A549 (cell line): Measurements from ENCODE around the gene DNAI4. TPM values are rescaled to one million over a fixed set of nuclear protein-coding genes. Genes with fewer than 3 reads are reported as not detected.

ENCODE experiments used
- ATAC-seq, 2 experiments: fragments of 200-7000 bp in 1 of 2; fragments of >200 bp in 1 of 2; cut with Nextera tagmentation in 1 of 2; cut with Tn5 transposase in 1 of 2; 3 replicates each; pipeline versions ENCODE4 v1.8.0 to v1.9.1; 2018 to 2020; ENCODE audit warnings: mild to moderate bottlenecking in 1 of 2, moderate library complexity in 1 of 2
- CTCF ChIA-PET: fragments of 300-600 bp; sonication (Branson Sonifier 250); formaldehyde crosslinking; extraction: SDS; loops from one replicate; lab custom pipeline; 2021; ENCODE audit warnings: antibody characterized with exemption, inconsistent platforms; lab: Yijun Ruan, JAX
- POLR2A ChIA-PET: fragments of 350-600 bp; formaldehyde crosslinking; extraction: SDS; loops from one replicate; lab custom pipeline; 2021; ENCODE audit warnings: antibody characterized with exemption, inconsistent platforms; lab: Yijun Ruan, JAX
- DNase-seq, 2 experiments: peaks; one replicate each; pipeline versions ENCODE4 v3.0.0 to v3.0.0-alpha.2; 2011 to 2016; ENCODE audit warnings: low read depth in 1 of 2, low spot score in 1 of 2
- FAIRE-seq: peaks from 2 replicates; lab custom pipeline; 2011; peaks lifted over from hg19 to GRCh38; lab: Jason Lieb, UNC
- H3K27ac ChIP-seq, 2 experiments: fragments of >200 bp; sonication (Bioruptor Twin); formaldehyde crosslinking; 3 replicates each; pipeline ENCODE4 v1.5.1; 2016 to 2017
- H3K4me1 ChIP-seq: fragments of >200 bp; sonication (Bioruptor Twin); formaldehyde crosslinking; 3 replicates; pipeline ENCODE4 v1.6.1; 2016
- H3K4me2 ChIP-seq: fragments of >200 bp; sonication (Bioruptor Twin); formaldehyde crosslinking; 3 replicates; pipeline ENCODE4 v1.6.1; 2016
- H3K4me3 ChIP-seq: fragments of >200 bp; sonication (Bioruptor Twin); formaldehyde crosslinking; 3 replicates; pipeline ENCODE4 v1.5.1; 2016
- H3K9me3 ChIP-seq: fragments of >200 bp; sonication (Bioruptor Twin); formaldehyde crosslinking; 3 replicates; pipeline ENCODE4 v1.6.1; 2016
- BHLHE40 ChIP-seq: IDR thresholded peaks from 2 replicates; pipeline ENCODE4 v1.6.1; 2012; ENCODE audit warnings: low read depth, low read length, inconsistent platforms
- CHD2 ChIP-seq: fragments of 150-350 bp; IDR thresholded peaks from 2 replicates; pipeline ENCODE4 v1.6.1; 2014; ENCODE audit warnings: low read length; ENCODE audit not compliant: partially characterized antibody
- CHD4 ChIP-seq: fragments of 200-600 bp; sonication (generic); IDR thresholded peaks from 2 replicates; pipeline ENCODE4 v1.6.1; 2016; ENCODE audit warnings: antibody characterized with exemption, mild to moderate bottlenecking, borderline replicate concordance
- CTCF ChIP-seq: fragments of >200 bp; sonication (Bioruptor Twin); formaldehyde crosslinking; IDR thresholded peaks from 3 replicates; pipeline ENCODE4 v1.5.1; 2016
- EP300 ChIP-seq, 2 experiments: fragments of >200 bp; sonication (Bioruptor Twin); formaldehyde crosslinking; IDR thresholded peaks; 2 replicates in 1 of 2; 3 replicates in 1 of 2; pipeline ENCODE4 v1.6.1; 2016 to 2017
- FOSB ChIP-seq: fragments of 250-450 bp; sonication (Bioruptor Pico); IDR thresholded peaks from 2 replicates; pipeline ENCODE4 v1.5.0; 2020; ENCODE audit warnings: mild to moderate bottlenecking, moderate library complexity
- HEYL ChIP-seq: fragments of 250-450 bp; sonication (Bioruptor Pico); IDR thresholded peaks from 2 replicates; pipeline ENCODE4 v1.8.0; 2021; ENCODE audit warnings: mild to moderate bottlenecking, moderate library complexity
- HMGXB4 ChIP-seq: fragments of 250-450 bp; sonication (Bioruptor Pico); IDR thresholded peaks from 2 replicates; pipeline ENCODE4 v1.5.0; 2021; ENCODE audit warnings: mild to moderate bottlenecking, moderate library complexity, borderline replicate concordance
- HOXB5 ChIP-seq: fragments of 250-450 bp; sonication (Bioruptor Pico); IDR thresholded peaks from 2 replicates; pipeline ENCODE4 v1.5.0; 2020; ENCODE audit warnings: mild to moderate bottlenecking, moderate library complexity
- JUN ChIP-seq, 2 experiments: fragments of >200 bp; sonication (Bioruptor Twin); formaldehyde crosslinking; IDR thresholded peaks; 2 replicates in 1 of 2; 3 replicates in 1 of 2; pipeline ENCODE4 v1.6.1; 2016 to 2017
- KDM5A ChIP-seq: fragments of 200-600 bp; sonication (generic); IDR thresholded peaks from 2 replicates; pipeline ENCODE4 v1.6.1; 2016; ENCODE audit warnings: antibody characterized with exemption, mild to moderate bottlenecking
- MAFK ChIP-seq: fragments of 450-650 bp; IDR thresholded peaks from 2 replicates; pipeline ENCODE4 v1.6.1; 2014; ENCODE audit not compliant: partially characterized antibody
- MAZ ChIP-seq: fragments of 150-350 bp; IDR thresholded peaks from 2 replicates; pipeline ENCODE4 v1.6.1; 2014; ENCODE audit warnings: antibody characterized with exemption, low read depth, low read length, borderline replicate concordance
- NPAS2 ChIP-seq: fragments of 250-450 bp; sonication (Bioruptor Pico); IDR thresholded peaks from 2 replicates; pipeline ENCODE4 v1.8.0; 2022; ENCODE audit warnings: mild to moderate bottlenecking, moderate library complexity, borderline replicate concordance
- NR3C1 ChIP-seq: fragments of >200 bp; sonication (Bioruptor Twin); formaldehyde crosslinking; IDR thresholded peaks from 3 replicates; pipeline ENCODE4 v1.6.1; 2017
- RARB ChIP-seq: fragments of 250-450 bp; sonication (Bioruptor Pico); IDR thresholded peaks from 2 replicates; pipeline ENCODE4 v1.8.0; 2021; ENCODE audit warnings: mild to moderate bottlenecking, moderate library complexity
- RFX5 ChIP-seq: fragments of 450-650 bp; IDR thresholded peaks from 2 replicates; pipeline ENCODE4 v1.7.1; 2014; ENCODE audit warnings: antibody characterized with exemption, mild to moderate bottlenecking, moderate library complexity
- SREBF2 ChIP-seq: fragments of 450-650 bp; IDR thresholded peaks from 2 replicates; pipeline ENCODE4 v1.6.1; 2014; ENCODE audit warnings: mild to moderate bottlenecking, moderate library complexity
- ZFP36 ChIP-seq: fragments of 450-650 bp; IDR thresholded peaks from 2 replicates; pipeline ENCODE4 v1.6.1; 2014; ENCODE audit warnings: borderline replicate concordance; ENCODE audit not compliant: partially characterized antibody
- WGBS: methylation state at CpG from one replicate; pipeline ENCODE4 v1.1.6; 2017; ENCODE audit errors: missing lambda C conversion rate; 5-methylcytosine and 5-hydroxymethylcytosine counted together
- polyA plus RNA-seq, 4 experiments: library from polyadenylated mRNA; depleted of rRNA in 3 of 4; stranded (reverse); fragments of >200 nt; fragmentation: RNase III in 1 of 4; extraction: RNeasy Plus Mini Kit Qiagen cat#74134 plus additional on column Dnase treatment in 1 of 4; gene quantifications; 2 replicates in 3 of 4; 3 replicates in 1 of 4; pipeline ENCODE4 v1.2.3, GENCODE V29; 2011 to 2017
- TF ChIP-seq, protein P1 (sequence below): IDR thresholded peaks from 2 replicates; pipeline ENCODE4 v1.6.1; 2012; ENCODE audit warnings: low read depth, borderline replicate concordance
- TF ChIP-seq, protein P2 (sequence below): fragments of >200 bp; sonication (Bioruptor Twin); formaldehyde crosslinking; IDR thresholded peaks from 3 replicates; pipeline ENCODE4 v1.6.1; 2016
- TF ChIP-seq, protein P3 (sequence below): fragments of 250-450 bp; sonication (Bioruptor Pico); IDR thresholded peaks from 2 replicates; pipeline ENCODE4 v1.5.0; 2020; ENCODE audit warnings: low read depth, mild to moderate bottlenecking, moderate library complexity

Gene DNAI4
- polyA plus RNA-seq, 2 of the 4 experiments (the other 2 are of a cell fraction), result 1.3 to 4.7 TPM

- no peak for DNase-seq
- TF ChIP-seq CHD4 (no peak), CHD2 (no peak), NR3C1 (no peak), ZFP36 (no peak), RARB (CRISPR knock-in tag) (no peak), KDM5A (no peak), HMGXB4 (CRISPR knock-in tag) (no peak), MAZ (no peak), RFX5 (no peak), EP300 (IDR thresholded peaks at IDR 0.05) (no peak), SREBF2 (no peak), FOSB (CRISPR knock-in tag) (no peak), JUN (IDR thresholded peaks at IDR 0.05) (no peak), NPAS2 (CRISPR knock-in tag) (no peak), HOXB5 (no peak), MAFK (no peak), HEYL (CRISPR knock-in tag) (no peak), BHLHE40 (no peak)
- TF ChIP-seq, protein P1, sequence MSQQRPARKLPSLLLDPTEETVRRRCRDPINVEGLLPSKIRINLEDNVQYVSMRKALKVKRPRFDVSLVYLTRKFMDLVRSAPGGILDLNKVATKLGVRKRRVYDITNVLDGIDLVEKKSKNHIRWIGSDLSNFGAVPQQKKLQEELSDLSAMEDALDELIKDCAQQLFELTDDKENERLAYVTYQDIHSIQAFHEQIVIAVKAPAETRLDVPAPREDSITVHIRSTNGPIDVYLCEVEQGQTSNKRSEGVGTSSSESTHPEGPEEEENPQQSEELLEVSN, result no peak
- TF ChIP-seq, protein P2, sequence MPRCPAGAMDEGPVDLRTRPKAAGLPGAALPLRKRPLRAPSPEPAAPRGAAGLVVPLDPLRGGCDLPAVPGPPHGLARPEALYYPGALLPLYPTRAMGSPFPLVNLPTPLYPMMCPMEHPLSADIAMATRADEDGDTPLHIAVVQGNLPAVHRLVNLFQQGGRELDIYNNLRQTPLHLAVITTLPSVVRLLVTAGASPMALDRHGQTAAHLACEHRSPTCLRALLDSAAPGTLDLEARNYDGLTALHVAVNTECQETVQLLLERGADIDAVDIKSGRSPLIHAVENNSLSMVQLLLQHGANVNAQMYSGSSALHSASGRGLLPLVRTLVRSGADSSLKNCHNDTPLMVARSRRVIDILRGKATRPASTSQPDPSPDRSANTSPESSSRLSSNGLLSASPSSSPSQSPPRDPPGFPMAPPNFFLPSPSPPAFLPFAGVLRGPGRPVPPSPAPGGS, result no peak
These were observed 5.6 kb downstream of the DNAI4 start for GRCh38 chr1:66919063-66919462.

GRCh38 chr1:66917476-66917875 lies 7.2 kb downstream of the DNAI4 start:
- Histone ChIP-seq H3K27ac (no peak overlapping the region), H3K4me1 (peaks cover 4% of the 10 kb centered on the region; the same call in 2 of the 3 replicates), H3K4me2 (no peak overlapping the region), H3K4me3 (no peak overlapping the region), H3K9me3 (no peaks in the 10 kb centered on the region)
- ATAC-seq, result no peak
- no peak for FAIRE-seq
- no peak for TF ChIP-seq CTCF
- TF ChIP-seq, protein P3, sequence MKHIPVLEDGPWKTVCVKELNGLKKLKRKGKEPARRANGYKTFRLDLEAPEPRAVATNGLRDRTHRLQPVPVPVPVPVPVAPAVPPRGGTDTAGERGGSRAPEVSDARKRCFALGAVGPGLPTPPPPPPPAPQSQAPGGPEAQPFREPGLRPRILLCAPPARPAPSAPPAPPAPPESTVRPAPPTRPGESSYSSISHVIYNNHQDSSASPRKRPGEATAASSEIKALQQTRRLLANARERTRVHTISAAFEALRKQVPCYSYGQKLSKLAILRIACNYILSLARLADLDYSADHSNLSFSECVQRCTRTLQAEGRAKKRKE, result no peak
- TF ChIP-seq RFX5, result no peak
- 94% methylated on average over 1 of the region's 1 CpG for WGBS
- DNase-seq, result no peak
- POLR2A ChIA-PET, result no interaction called here
- CTCF ChIA-PET, result no interaction called here

More at GRCh38 chr1:66919063-66919462, 5.6 kb downstream of the DNAI4 start:
- WGBS, result 100% methylated on average over 1 of the region's 1 CpG
- H3K27ac ChIP-seq, result no peak overlapping the region
- ChIA-PET POLR2A (no interaction called here), CTCF (interaction anchor here (1.3 kb wide), 1 partner anchor 100 kb away, joined by 3 read pairs; no protein-coding TSS in a partner anchor)
- H3K9me3 ChIP-seq, result no peaks in the 10 kb centered on the region
- ATAC-seq (no peak), FAIRE-seq (no peak)
- peaks cover 12% of the 10 kb centered on the region; the same call in 2 of the 3 replicates for H3K4me1 ChIP-seq
- no peak overlapping the region for H3K4me3 ChIP-seq
- H3K4me2 ChIP-seq, result no peak overlapping the region
